NCI-H2081 treated with DMSO at 0.1 percent for 48 hours (cell line): ENCODE data around the gene GABRB1.

ENCODE experiments used
- DNase-seq: peaks from one replicate; lab custom pipeline; 2025; lab: John Stamatoyannopoulos, UW

GABRB1 gene

DNA sequence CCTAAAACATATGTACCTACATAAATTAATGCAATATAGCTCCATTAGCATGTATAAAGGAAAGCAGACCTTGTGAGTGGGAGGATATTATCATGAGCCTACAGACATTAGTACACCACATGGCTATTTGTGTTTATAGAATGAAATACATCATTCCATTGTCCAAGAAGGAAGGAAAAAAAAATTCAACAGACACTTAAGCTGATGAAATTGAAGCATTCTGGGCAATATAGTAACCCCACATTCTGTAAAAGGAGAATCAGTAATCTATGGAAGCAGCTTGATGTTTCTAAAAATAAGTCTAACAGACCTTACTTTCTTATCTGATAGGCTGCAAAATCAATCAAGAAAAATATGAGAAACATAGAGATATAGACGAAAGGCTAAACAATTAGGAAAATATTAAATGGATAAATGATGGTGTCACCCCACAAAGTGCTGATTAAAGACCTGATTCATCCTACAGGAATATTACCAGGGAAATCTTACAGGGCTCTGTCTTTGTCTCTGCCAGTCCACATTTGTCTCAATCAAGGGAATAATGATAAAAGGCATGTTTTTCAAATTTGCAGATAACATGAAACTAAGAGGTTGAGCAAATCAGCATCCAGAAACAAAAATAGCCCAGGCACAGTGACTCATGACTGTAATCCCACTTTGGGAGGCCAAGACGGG is 355.3 kb downstream of the GABRB1 start:
- no peak for DNase-seq

- no peak for DNase-seq
Measured at GRCh38 chr4:47390428-47391125, 359.2 kb downstream of the GABRB1 start.

DNA sequence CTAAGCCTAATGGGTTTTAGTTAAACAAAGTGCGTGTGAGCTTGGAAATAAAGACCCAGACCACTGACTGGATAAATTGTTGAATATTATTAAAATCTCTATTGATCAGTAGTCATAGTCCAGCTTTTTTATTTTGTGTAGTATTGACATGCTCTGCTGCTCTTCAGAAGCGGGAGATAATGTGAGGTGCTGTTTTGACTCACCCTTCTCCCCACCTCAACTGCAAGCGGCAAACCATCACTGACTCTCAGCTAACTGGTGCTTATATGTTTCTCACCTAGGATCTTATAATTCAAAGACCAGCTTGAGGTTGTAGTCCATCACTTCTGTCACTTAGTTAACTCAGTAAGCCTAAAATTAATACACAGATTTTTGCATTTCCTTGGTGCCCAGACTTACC is 359.9 kb downstream of the GABRB1 start:
- DNase-seq, result no peak

DNA sequence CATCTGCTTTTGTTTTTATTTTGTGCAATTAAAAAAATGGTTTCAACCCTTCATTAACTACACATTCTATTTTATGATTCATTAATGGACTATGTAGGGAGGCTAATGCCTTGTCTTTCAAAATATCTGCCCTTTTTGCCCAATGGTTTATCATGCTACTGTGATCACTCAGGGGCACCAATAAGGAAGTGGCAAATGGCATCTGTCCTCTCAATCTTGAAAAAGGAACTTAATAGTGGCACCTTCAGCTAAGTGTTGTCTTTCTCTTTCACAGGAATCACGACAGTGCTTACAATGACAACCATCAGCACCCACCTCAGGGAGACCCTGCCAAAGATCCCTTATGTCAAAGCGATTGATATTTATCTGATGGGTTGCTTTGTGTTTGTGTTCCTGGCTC is 375.0 kb downstream of the GABRB1 start:
- no peak for DNase-seq

GRCh38 chr4:47410271-47410670 is 378.9 kb downstream of the GABRB1 start:
- no peak for DNase-seq

GRCh38 chr4:47413521-47413920 is 382.2 kb downstream of the GABRB1 start:
- no peak for DNase-seq

- DNase-seq, result no peak
Measured at GRCh38 chr4:47415719-47416118, 384.4 kb downstream of the GABRB1 start.

DNA sequence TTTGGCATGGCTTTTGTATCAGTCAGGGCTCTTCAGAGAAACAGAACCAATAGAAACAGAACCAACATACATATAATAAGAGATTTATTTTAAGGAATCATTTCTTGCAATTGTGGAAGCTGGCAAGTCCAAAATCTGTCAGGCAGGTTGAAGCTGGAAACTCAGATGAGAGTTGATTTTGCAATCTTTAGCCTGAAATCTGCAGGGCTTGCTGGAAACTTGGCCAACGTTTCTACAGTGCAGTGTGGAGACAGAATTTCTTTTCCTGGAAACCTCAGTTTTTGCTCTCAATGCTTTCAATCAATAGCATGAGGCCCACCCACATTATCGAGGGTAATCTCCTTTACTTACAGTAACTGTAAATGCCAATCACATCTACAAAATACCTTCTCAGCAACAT is 386.8 kb downstream of the GABRB1 start:
- no peak for DNase-seq

DNA sequence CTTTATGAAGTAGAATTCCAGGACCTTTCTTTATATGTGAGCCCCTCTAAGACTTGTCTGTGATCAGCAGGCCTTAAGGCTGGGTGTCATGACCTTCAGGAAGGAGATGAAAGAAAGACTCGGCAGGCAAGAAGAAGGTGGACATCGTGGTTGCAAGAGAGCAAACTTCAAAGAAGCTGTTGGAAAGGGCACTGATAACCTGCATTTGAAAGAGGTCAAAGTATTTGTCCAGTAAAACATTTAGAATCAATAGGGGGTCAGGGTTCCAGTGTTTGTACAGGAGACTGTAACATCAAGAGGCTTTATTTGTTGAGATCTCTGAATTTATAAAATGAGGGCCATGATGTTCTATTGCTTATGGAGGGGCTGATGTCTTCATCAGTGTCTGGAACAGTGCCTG is 387.9 kb downstream of the GABRB1 start:
- no peak for DNase-seq

DNA sequence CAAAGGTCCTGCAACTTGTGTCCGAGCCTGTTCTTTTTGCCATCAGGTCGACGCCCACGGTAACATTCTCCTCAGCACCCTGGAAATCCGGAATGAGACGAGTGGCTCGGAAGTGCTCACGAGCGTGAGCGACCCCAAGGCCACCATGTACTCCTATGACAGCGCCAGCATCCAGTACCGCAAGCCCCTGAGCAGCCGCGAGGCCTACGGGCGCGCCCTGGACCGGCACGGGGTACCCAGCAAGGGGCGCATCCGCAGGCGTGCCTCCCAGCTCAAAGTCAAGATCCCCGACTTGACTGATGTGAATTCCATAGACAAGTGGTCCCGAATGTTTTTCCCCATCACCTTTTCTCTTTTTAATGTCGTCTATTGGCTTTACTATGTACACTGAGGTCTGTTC is 394.3 kb downstream of the GABRB1 start:
- no peak for DNase-seq

GRCh38 chr4:47427935-47428334 is 396.6 kb downstream of the GABRB1 start:
- DNase-seq, result no peak

DNA sequence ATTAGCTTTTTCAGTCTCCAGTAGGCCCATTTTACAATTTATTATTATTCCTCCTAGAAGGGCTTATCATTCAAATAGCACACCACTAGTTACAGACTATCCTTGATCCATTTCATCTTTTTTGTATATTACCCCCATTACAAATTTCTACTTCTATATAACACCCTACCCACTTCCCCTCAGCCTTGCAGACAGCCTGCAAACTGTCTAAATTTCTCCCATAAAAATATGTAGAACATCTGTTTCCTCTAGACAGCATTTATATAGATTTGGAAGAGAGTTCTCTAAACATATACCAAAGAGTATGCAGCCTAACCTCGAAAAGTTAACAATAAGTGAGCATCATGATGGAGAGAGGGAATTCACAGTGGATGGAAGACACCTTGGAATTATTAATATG is 401.4 kb downstream of the GABRB1 start:
- DNase-seq, result no peak

DNA sequence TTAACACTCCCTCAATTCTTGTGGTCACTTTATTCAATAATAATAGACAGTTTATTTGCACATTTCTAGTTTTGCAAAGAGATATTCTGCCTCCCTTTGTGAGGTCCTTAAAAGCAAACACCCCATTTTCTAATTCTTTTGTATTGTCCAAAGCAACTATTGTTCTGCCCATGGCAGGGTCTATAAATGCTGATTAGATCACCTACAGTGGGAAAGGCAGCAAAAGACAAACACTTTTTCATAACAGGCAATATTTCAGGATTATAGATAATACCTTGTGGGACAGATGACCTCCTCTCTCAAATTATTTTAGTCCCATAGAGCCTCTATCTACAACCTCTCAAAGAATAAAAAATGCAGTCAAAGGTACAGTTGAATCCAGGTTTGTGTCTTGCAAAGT is 403.6 kb downstream of the GABRB1 start:
- DNase-seq, result no peak

DNA sequence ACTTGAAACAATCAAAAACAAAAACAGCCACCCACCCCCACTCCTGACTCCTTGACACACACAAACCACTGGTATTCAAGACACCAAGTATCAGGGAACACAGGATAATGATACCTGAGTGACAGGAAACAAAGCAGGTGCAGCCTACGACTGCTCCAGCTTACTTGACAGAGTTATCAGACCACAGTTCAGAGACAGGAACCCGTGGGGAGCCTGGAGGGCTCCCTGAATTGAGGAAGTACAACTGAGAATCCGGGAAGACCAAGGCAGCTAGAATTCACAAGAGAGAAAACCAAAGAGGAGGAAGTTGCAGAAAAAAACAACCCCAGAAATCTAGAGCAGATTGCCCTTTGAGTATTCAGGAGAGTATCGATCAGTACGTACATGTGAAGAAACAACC is 411.6 kb downstream of the GABRB1 start:
- no peak for DNase-seq

DNA sequence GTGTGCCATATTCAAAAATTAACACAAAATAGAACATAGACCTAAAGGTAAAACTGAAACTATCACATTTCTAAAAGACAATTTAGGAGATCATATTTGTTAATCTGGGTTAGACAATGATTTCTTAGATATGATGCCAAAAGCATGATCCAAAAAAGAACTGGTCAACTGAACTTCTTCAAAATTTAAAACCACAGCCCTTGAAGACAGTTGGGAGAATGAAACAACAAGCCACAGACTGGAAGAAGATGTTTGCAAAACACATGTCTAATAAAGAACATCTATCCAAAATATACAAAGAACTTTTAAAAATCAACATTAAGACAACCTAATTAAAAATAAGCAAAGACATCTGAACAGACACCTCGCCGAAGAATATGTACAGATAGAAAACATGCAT is 412.7 kb downstream of the GABRB1 start:
- DNase-seq, result no peak

DNA sequence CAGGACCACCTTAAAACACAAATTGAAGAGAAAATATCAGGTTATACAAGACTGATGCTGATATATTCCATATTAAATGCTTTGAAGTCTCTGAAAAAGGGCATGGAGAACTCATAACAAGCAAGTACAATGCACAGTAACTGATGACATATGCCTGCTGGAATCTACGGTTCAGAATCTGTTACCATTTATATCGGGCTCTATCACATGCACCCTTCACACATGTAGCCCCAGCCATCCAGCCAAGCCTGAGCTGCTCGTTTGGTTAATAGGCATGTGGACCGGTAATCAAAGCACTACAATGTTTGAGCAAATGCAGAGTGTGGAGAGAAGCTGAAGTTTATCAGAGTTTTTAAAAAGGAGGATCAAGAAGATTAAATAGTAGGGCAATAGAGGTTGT is 420.3 kb downstream of the GABRB1 start:
- no peak for DNase-seq

DNA sequence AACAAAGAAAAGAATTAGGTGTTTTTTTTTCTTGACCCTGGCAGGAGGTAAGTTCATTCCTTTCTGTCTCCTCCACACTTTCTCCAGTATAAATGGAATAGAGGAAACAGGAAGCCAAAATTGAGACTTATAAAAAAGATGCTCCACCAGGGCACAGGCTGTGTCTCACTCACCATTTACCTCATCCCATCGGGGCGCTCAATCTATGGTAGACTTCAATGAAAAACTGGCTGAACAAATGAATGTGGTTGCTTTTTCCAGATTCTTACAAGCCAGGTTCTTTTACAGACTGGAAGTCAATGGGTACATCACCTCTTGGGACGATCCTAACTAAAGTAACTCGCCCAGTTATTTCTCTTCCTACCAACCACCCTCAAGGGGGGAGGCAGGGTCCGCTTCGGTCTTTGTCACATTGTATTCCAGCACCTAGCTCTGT is 431.4 kb downstream of the GABRB1 start:
- no peak for DNase-seq

DNA sequence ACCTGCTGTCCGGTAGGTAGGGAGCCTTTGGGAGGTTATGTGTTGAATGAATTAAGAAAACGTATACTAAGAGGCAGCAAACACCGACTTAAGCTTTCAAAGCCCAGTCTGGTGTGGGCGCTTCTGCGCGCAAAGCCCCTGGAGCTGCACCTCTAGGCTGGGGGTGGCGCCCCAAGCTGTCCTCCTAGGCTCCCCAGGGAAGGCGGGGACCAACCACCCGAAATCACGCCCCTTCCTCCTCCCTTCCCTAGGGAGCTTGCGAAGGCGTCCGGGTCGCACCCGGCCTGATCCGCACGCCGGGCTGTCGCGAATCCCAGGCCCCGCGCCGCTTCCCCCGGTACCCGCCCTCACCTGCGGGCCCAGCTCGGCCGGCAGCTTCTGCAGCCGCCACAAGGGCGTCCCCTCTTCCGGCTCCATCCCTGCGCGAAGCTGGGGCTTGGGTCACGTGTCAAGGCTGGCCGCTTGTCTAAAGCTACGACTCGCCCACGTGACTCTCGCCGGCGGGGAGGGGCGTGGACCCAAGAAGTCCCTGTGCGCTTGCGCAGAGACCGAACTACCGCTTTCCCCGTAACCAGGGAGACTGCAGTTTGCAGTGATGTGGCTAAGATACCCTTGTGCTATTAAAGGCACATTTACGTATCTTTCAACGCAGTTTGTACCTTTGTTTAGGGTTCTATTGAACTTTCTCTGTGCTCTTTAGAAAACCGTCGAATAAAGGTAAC is 432.0 kb downstream of the GABRB1 start, which contains the start of gene COMMD8:
COMMD8 (minus strand) TSS at position 468 of the 722 bp plus-strand sequence; CDS start at position 417, 51 bp downstream.
- DNase-seq, result peak; percentile 93

GRCh38 chr4:47465004-47465403 is 433.6 kb downstream of the GABRB1 start:
- DNase-seq, result no peak

GRCh38 chr4:47466056-47466785 is 434.9 kb downstream of the GABRB1 start:
- no peak for DNase-seq

GRCh38 chr4:47468706-47469365 is 437.5 kb downstream of the GABRB1 start:
- no peak for DNase-seq

DNA sequence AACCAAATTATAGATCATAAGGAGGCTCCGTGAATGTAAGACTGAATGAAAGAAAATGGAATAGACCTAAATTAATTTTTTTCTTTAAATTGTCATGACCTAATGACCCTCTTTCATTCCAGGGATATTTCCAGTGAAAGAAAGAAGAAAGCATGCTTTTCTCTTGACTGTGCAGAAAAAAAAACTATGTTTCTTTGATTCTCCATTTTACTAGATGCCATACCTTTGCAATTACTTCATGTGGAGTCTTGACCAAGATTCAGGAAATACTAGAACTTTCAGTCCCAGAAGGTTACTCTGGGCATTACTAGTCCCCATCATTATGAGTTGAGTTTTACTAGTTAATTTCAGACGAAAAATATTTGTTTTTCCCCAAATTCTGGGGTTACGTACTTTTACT is 438.6 kb downstream of the GABRB1 start:
- no peak for DNase-seq
